Neuron (in vitro differentiated cells): Measurements from ENCODE around the gene VWA3A.
A peak's percentile ranks its signal among the peaks of the same experiment; 100 is the strongest.
"Not testable (repeated sequence)": the region's sequence is repeated elsewhere in the genome, so short reads cannot be mapped to it uniquely, and the experiment has no call there.

Experiments used
- H2AFZ ChIP-seq: one replicate; pipeline ENCODE4 v1.6.1; 2013; ENCODE audit warnings: low read depth, mild to moderate bottlenecking, inconsistent platforms, low read length, moderate library complexity
- H3K27me3 ChIP-seq: one replicate; pipeline ENCODE4 v1.6.1; 2013; ENCODE audit warnings: low read length; ENCODE audit not compliant: insufficient read depth
- H3K36me3 ChIP-seq: one replicate; pipeline ENCODE4 v1.6.1; 2013; ENCODE audit warnings: low read length; ENCODE audit not compliant: insufficient read depth
- H3K4me1 ChIP-seq: one replicate; pipeline ENCODE4 v1.6.1; 2013; ENCODE audit warnings: low read length; ENCODE audit not compliant: insufficient read depth
- H3K4me3 ChIP-seq: 2 replicates; pipeline ENCODE4 v1.5.1; 2013; ENCODE audit warnings: mild to moderate bottlenecking, low read length, moderate library complexity
- H3K9me3 ChIP-seq: one replicate; pipeline ENCODE4 v1.6.1; 2013; ENCODE audit warnings: low read length

VWA3A gene

DNA sequence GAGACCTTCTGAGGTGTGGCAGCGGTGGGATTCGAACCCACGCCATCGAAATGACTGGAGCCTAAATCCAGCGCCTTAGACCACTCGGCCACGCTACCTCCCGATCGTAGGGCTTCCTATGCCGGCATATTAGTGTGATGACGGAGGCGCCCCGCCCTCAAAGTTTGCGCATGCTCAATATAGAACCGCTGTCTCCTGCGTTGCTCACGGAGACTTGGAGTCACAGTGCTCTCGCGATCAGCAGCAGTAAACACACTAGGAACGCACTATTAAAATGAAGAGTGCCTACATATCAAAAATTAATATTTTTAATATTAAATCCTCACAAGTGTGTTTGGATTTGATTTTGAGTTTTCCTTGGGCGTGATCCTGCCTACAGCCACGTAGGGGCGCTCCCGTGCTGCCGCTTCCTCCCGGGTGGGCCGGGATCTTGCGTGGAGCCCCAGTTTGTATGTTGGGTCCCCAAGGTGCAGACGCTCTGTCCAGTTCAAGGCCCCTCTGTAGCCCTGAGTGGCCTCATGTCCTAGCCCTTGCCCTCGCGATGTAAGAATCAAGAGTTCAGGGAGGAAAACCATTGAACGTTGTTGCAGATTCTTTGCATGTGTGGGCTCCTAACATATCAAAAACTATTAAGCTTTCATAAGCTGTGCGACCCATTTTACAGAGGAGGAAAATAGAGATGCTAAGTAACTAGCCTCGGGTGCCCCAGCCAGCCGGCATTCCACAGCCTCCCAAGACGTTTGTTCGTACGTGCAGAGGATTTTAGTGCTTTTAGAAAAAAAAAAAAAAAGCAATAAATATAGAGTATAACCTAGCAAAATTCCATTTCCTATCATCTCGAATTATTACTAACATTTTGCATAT is 103.6 kb downstream of the VWA3A start:
- peaks cover 7% of the 10 kb centered on the region for H3K4me1 ChIP-seq
- peak overlapping the region; percentile 78 for H2AFZ ChIP-seq
- H3K9me3 ChIP-seq, result no peaks in the 10 kb centered on the region
- H3K36me3 ChIP-seq, result no peaks in the 10 kb centered on the region
- peak overlapping the region; percentile 62 for H3K4me3 ChIP-seq
- H3K27me3 ChIP-seq, result no peaks in the 10 kb centered on the region

- not testable (repeated sequence) for H3K27me3 ChIP-seq, H2AFZ ChIP-seq, H3K4me3 ChIP-seq, H3K4me1 ChIP-seq, H3K36me3 ChIP-seq, H3K9me3 ChIP-seq
These were observed 104.3 kb downstream of the VWA3A start for GRCh38 chr16:22196559-22197168.

DNA sequence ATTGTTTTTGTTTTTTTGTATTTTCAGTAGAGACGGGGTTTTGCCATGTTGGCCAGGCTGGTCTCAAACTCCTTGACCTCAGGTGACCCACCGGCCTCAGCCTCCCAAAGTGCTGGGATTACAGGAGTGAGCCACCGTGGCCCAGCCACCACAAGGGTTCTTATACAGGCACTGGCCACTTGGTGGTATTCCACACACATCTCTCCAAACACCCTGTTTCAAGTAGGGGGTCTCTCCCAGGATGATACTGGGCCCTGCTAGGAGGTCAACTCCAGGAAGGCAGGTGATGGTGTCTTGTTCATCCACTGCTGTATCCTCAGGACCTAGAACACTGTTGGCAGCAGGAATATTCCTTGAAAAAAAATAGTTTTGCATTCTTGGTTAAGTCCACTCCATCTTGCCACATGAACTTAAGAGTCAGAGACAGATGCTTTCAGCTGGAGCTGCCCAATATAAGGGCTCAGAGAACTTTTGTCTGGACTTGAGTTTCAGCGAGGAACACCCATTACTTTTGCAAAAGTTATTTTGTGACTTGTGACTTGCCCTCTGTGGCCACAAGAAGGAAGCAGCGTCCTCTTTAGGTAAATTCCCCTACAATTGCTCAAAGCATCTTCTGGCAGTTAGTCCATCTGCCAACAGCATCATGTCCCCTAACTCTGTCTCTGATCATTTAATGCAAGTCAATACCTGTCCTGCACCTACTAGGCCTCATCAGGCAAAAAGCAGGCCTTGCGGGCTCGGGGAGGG is 106.4 kb downstream of the VWA3A start:
- H3K4me3 ChIP-seq, result no peak overlapping the region
- no peak overlapping the region for H2AFZ ChIP-seq
- no peaks in the 10 kb centered on the region for H3K9me3 ChIP-seq
- no peaks in the 10 kb centered on the region for H3K36me3 ChIP-seq
- H3K4me1 ChIP-seq, result no peaks in the 10 kb centered on the region
- H3K27me3 ChIP-seq, result no peaks in the 10 kb centered on the region

DNA sequence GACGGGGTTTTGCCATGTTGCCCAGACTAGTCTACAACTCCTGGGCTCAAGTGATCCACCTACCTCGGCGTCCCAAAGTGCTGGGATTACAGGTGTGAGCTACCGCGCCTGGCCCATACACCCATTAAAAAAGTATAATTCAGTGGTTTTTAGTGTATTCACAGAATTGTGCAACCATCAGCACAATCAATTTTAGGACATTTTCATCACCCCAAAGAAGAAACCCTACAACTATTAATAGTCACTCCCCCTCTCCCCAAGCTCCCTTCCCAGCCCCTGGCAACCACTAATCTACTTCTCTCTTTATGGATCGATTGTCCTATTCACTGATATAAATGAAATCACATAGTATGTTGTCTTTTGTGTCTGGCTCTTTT is 109.9 kb downstream of the VWA3A start:
- Histone ChIP-seq H3K4me1 (no peaks in the 10 kb centered on the region), H3K9me3 (no peaks in the 10 kb centered on the region), H3K36me3 (no peaks in the 10 kb centered on the region), H2AFZ (no peak overlapping the region), H3K27me3 (no peaks in the 10 kb centered on the region), H3K4me3 (no peak overlapping the region)

GRCh38 chr16:22203091-22203490 is 110.8 kb downstream of the VWA3A start:
- Histone ChIP-seq H3K9me3 (no peaks in the 10 kb centered on the region), H2AFZ (no peak overlapping the region), H3K4me3 (no peak overlapping the region), H3K4me1 (no peaks in the 10 kb centered on the region), H3K36me3 (no peaks in the 10 kb centered on the region), H3K27me3 (no peaks in the 10 kb centered on the region)

GRCh38 chr16:22204091-22204655 is 111.8 kb downstream of the VWA3A start:
- Histone ChIP-seq H3K36me3 (no peaks in the 10 kb centered on the region), H3K9me3 (no peaks in the 10 kb centered on the region), H3K4me3 (no peak overlapping the region), H3K27me3 (no peaks in the 10 kb centered on the region), H2AFZ (no peak overlapping the region), H3K4me1 (no peaks in the 10 kb centered on the region)

- Histone ChIP-seq H2AFZ (peak overlapping the region; percentile 79), H3K4me3 (peak overlapping the region; percentile 92), H3K27me3 (no peaks in the 10 kb centered on the region), H3K36me3 (no peaks in the 10 kb centered on the region), H3K4me1 (no peaks in the 10 kb centered on the region), H3K9me3 (no peaks in the 10 kb centered on the region)
These were observed 113.3 kb downstream of the VWA3A start for GRCh38 chr16:22205577-22206012.

DNA sequence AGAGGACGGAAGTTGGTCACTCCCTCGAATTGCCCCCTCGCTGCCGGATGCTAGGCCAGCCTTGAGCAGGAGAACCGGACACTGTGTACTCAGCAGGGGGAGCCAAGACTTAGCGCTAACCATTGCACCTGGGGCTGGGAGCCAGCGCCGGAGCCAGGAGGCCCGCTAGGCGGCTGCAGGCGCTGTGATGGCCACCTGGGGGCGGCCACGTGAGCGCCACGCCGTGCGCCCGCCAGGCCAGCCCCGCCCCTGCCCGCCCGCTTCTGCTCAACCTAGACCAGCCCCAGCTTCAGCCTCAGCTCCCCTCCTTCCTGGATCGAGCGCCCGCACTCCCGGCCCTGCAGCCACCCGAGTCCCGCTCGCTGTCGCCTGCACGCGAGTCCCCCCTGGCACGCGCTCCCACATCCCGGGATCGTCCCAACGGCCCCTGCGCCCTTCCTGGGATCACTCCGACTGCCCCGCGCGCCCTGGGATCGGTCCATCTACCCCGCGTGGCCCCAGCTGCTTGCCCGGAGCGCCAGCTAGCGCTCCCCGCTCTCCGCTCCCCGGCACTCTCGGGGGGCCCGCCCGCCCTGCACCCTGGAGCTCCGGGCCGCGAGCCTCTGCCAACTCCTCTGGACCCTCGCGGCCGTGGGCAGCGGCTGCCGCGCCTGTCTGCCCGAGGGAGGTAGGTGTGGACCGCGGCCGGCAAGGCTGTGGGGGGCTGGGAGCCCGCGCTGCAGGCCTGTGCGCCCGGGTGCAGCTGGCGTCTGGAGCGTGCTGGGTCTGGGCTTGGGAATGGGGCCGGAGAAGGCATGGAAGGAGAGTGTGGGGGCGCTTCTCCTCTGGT is 113.9 kb downstream of the VWA3A start, which contains the start of gene EEF2K:
EEF2K (plus strand) TSS at position 266 of the 829 bp plus-strand sequence. CDS start 19,452 bp downstream, outside the sequence.
- peak within 1 kb of the TSS; percentile 92 for H3K4me3 ChIP-seq

More for the DNA sequence above, 113.9 kb downstream of the VWA3A start, which contains the start of gene EEF2K:
- Histone ChIP-seq H3K27me3 (no peaks in the 10 kb centered on the region), H3K36me3 (no peaks in the 10 kb centered on the region), H3K9me3 (no peaks in the 10 kb centered on the region), H2AFZ (peak within 1 kb of the TSS; percentile 99), H3K4me1 (no peaks in the 10 kb centered on the region)
